K562 (cell line): ENCODE results near the gene STX19. TPM values are rescaled to one million over a fixed set of nuclear protein-coding genes. Genes with fewer than 3 reads are reported as not detected.

ENCODE experiments used
- DIDO1 ChIP-seq: fragments of 450-650 bp; IDR thresholded peaks from 2 replicates; pipeline ENCODE4 v1.6.1; 2016; ENCODE audit warnings: low read depth, missing biosample characterization, missing genetic modification characterization
- EGR1 ChIP-seq: fragments of 450-650 bp; conservative IDR thresholded peaks from 2 replicates; pipeline ENCODE4 v1.6.1; 2017; ENCODE audit warnings: mild to moderate bottlenecking
- ELF2 ChIP-seq: fragments of 250-450 bp; sonication (Bioruptor Pico); IDR thresholded peaks from 2 replicates; pipeline ENCODE4 v1.5.0; 2021; ENCODE audit warnings: mild to moderate bottlenecking
- FOXA3 ChIP-seq, 2 experiments: fragments of 450-650 bp in 1 of 2; sonication (generic) in 1 of 2; formaldehyde crosslinking; IDR thresholded peaks in 1 of 2; conservative IDR thresholded peaks in 1 of 2; 2 replicates each; pipeline versions ENCODE4 v1.4.0 to v1.8.0; 2020 to 2022; ENCODE audit warnings: mild to moderate bottlenecking in 2 of 2, missing genetic modification reagents in 1 of 2
- HSF4 ChIP-seq: fragments of 250-450 bp; sonication (Bioruptor Pico); IDR thresholded peaks from 2 replicates; pipeline ENCODE4 v2.1.2; 2022; ENCODE audit warnings: mild to moderate bottlenecking, moderate library complexity, borderline replicate concordance
- KLF10 ChIP-seq: fragments of 250-450 bp; sonication (Bioruptor Pico); IDR thresholded peaks from 2 replicates; pipeline ENCODE4 v1.6.1; 2021; ENCODE audit warnings: matching md5 sums
- LEF1 ChIP-seq: fragments of 450-650 bp; IDR thresholded peaks from 2 replicates; pipeline ENCODE4 v1.6.1; 2016; ENCODE audit warnings: mild to moderate bottlenecking
- RBM39 ChIP-seq: fragments of 200-400 bp; formaldehyde crosslinking; optimal IDR thresholded peaks from 2 replicates; pipeline ENCODE3; 2018; ENCODE audit warnings: low read depth, low read length
- SIRT6 ChIP-seq: IDR thresholded peaks from one replicate; pipeline ENCODE4 v1.6.1; 2012; ENCODE audit warnings: low read depth, mild to moderate bottlenecking, control low read depth, inconsistent platforms, low read length, moderate library complexity
- TEAD1 ChIP-seq, 2 experiments: fragments of 450-650 bp in 1 of 2; sonication (generic) in 1 of 2; formaldehyde crosslinking; IDR thresholded peaks; 2 replicates each; pipeline versions ENCODE4 v1.4.0 to v1.8.0; 2020 to 2022; ENCODE audit warnings: mild to moderate bottlenecking in 2 of 2, missing genetic modification reagents in 1 of 2
- TEAD2 ChIP-seq: fragments of 450-650 bp; IDR thresholded peaks from 2 replicates; pipeline ENCODE4 v1.6.1; 2016; ENCODE audit warnings: missing genetic modification characterization, control low read depth, missing compliant biosample characterization
- YY1 ChIP-seq, 3 experiments: IDR thresholded peaks; 2 replicates each; pipeline ENCODE4 v1.6.1; 2011; ENCODE audit warnings: low read length in 2 of 3, mild to moderate bottlenecking in 2 of 3, moderate library complexity in 2 of 3, borderline replicate concordance in 1 of 3, control low read depth in 1 of 3, low read depth in 1 of 3; ENCODE audit not compliant: insufficient read depth in 3 of 3, insufficient replicate concordance in 2 of 3, control insufficient read depth in 1 of 3, insufficient read length in 1 of 3; ENCODE audit errors: extremely low read depth in 1 of 3
- polyA plus RNA-seq, 8 experiments: library from polyadenylated mRNA; depleted of rRNA in 4 of 8; stranded (reverse) in 5 of 8; unstranded in 3 of 8; fragments of >200 nt; fragmentation: Nextera tagmentation in 2 of 8; fragmentation: Illumina TruSeq in 1 of 8; extraction: Ambion mirVana in 2 of 8; extraction: Trizol in 1 of 8; gene quantifications; 2 replicates each; pipeline versions ENCODE4 v1.2.1 to v1.2.3, GENCODE V29; 2011 to 2014; ENCODE audit warnings: inconsistent platforms in 1 of 8, missing spikeins in 1 of 8
- total RNA-seq, 7 experiments: library from RNA; depleted of rRNA in 6 of 7; stranded (reverse); fragments of >200 nt in 6 of 7; fragmentation: Illumina TruSeq in 2 of 7; extraction: Trizol in 2 of 7; gene quantifications; 2 replicates each; pipeline versions ENCODE4 v1.2.1 to v1.2.3, GENCODE V29; 2011 to 2021; ENCODE audit warnings: low replicate concordance in 1 of 7
- TF ChIP-seq, protein P1 (sequence below): fragments of 250-450 bp; sonication (Bioruptor Pico); IDR thresholded peaks from 2 replicates; pipeline ENCODE4 v1.4.0; 2020; ENCODE audit warnings: borderline replicate concordance
- TF ChIP-seq, protein P2 (sequence below), 2 experiments: fragments of 200-800 bp in 1 of 2; sonication (Bioruptor generic) in 1 of 2; sonication (generic) in 1 of 2; formaldehyde crosslinking in 1 of 2; IDR thresholded peaks in 1 of 2; conservative IDR thresholded peaks in 1 of 2; 2 replicates each; pipeline versions ENCODE4 v1.5.0 to v1.6.1; 2016 to 2020; ENCODE audit warnings: missing compliant biosample characterization in 1 of 2, missing genetic modification characterization in 1 of 2, missing genetic modification reagents in 1 of 2
- TF ChIP-seq, protein P3 (sequence below): conservative IDR thresholded peaks from 2 replicates; pipeline ENCODE4 v1.6.1; 2011; ENCODE audit warnings: low read depth, mild to moderate bottlenecking, low read length; ENCODE audit not compliant: control insufficient read depth
- TF ChIP-seq, protein P4 (sequence below), 2 experiments: fragments of 450-650 bp; IDR thresholded peaks; 2 replicates each; pipeline ENCODE4 v1.6.1; 2018; ENCODE audit warnings: mild to moderate bottlenecking in 2 of 2, low read depth in 1 of 2; ENCODE audit not compliant: partially characterized antibody in 2 of 2

Gene STX19
- total and polyA plus RNA-seq, 9 of the 15 experiments (the other 6 are each of a cell fraction or from before 2014, with no cell fraction given) = 0.04 TPM; not detected in 8

DNA sequence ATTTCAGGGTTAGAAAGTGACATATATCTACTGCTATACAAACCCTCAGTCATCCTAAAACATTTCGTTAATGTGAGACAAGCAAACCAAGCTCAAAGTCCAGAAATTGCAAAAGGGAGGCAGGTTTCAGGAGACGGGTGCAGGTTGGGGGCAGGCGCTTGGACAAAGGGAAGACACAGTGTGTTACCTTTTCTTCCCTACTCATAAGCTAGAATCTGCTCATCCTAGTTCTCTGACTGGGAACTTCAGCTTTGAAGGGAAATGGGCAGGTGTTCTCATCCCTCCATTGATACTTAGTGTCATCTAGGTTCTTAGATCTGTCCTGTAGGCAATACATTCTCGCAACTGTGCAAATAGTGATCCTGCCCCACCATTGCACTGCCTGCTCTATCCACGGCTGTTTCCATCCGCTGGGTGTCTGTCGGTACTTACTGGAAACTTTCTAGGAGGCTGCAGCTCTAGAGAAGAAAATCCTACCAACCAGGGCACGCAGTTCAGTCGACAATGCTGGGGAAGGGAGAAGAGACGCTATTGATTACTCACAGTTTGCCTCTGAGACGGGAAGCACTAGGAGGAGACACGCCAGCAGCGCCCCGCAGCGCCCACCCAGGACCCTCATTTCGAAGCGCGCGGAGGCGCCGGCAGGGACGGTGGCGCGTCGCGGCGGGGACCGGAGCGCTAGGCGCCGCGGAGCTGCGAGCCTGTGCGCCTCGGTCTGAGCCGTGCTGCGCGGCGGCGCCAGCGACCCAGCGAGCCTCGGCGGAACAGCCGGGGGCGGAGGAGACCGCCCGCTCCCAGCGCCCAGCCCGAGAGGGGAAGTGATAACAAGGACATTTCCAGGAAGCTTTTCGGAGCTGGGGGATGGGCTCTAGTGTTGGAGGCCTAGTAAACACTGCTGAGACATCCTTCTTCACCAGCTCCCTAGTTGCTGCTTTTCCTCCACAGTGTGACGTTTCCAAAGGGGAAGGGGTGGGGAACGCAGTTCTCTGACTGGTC lies 55.0 kb downstream of the STX19 start, which contains the start of gene PROS1 (continued):
- no peak for TF ChIP-seq TEAD1 (CRISPR knock-in tag; IDR thresholded peaks at IDR 0.05)
- TF ChIP-seq KLF10 = no peak
- TF ChIP-seq, protein P1, sequence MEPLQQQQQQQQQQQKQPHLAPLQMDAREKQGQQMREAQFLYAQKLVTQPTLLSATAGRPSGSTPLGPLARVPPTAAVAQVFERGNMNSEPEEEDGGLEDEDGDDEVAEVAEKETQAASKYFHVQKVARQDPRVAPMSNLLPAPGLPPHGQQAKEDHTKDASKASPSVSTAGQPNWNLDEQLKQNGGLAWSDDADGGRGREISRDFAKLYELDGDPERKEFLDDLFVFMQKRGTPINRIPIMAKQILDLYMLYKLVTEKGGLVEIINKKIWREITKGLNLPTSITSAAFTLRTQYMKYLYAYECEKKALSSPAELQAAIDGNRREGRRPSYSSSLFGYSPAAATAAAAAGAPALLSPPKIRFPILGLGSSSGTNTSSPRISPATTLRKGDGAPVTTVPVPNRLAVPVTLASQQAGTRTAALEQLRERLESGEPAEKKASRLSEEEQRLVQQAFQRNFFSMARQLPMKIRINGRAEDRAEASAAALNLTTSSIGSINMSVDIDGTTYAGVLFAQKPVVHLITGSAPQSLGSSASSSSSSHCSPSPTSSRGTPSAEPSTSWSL (CRISPR knock-in tag) = no peak
- peak in 1 of 2 experiments; percentile 34; a peak in 1 of 4 replicates for TF ChIP-seq FOXA3 (CRISPR knock-in tag; conservative IDR thresholded peaks at IDR 0.05 in 1 of 2, IDR thresholded peaks at IDR 0.05 in 1 of 2)
- no peak for TF ChIP-seq DIDO1 (tag)
- no peak for TF ChIP-seq ELF2
- peak; percentile 75 for TF ChIP-seq EGR1
- TF ChIP-seq, protein P2, sequence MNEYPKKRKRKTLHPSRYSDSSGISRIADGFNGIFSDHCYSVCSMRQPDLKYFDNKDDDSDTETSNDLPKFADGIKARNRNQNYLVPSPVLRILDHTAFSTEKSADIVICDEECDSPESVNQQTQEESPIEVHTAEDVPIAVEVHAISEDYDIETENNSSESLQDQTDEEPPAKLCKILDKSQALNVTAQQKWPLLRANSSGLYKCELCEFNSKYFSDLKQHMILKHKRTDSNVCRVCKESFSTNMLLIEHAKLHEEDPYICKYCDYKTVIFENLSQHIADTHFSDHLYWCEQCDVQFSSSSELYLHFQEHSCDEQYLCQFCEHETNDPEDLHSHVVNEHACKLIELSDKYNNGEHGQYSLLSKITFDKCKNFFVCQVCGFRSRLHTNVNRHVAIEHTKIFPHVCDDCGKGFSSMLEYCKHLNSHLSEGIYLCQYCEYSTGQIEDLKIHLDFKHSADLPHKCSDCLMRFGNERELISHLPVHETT (CRISPR knock-in tag; conservative IDR thresholded peaks at IDR 0.05 in 1 of 2, IDR thresholded peaks at IDR 0.05 in 1 of 2) = no peak
- TF ChIP-seq HSF4 (CRISPR knock-in tag) = no peak
- peak in 2 of 3 experiments; percentile 34 to 55 for TF ChIP-seq YY1 (IDR thresholded peaks at IDR 0.05; ENCODE audit: borderline replicate concordance in 1 of 3, control insufficient read depth in 1 of 3, extremely low read depth in 1 of 3, insufficient read depth in 3 of 3, insufficient read length in 1 of 3, insufficient replicate concordance in 2 of 3, low read depth in 1 of 3, low read length in 2 of 3)
- TF ChIP-seq TEAD2 (tag) = no peak
- no peak for TF ChIP-seq SIRT6
- TF ChIP-seq, protein P3, sequence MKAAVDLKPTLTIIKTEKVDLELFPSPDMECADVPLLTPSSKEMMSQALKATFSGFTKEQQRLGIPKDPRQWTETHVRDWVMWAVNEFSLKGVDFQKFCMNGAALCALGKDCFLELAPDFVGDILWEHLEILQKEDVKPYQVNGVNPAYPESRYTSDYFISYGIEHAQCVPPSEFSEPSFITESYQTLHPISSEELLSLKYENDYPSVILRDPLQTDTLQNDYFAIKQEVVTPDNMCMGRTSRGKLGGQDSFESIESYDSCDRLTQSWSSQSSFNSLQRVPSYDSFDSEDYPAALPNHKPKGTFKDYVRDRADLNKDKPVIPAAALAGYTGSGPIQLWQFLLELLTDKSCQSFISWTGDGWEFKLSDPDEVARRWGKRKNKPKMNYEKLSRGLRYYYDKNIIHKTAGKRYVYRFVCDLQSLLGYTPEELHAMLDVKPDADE = peak; percentile 51; the same call in 1 of the 2 replicates
- TF ChIP-seq, protein P4, sequence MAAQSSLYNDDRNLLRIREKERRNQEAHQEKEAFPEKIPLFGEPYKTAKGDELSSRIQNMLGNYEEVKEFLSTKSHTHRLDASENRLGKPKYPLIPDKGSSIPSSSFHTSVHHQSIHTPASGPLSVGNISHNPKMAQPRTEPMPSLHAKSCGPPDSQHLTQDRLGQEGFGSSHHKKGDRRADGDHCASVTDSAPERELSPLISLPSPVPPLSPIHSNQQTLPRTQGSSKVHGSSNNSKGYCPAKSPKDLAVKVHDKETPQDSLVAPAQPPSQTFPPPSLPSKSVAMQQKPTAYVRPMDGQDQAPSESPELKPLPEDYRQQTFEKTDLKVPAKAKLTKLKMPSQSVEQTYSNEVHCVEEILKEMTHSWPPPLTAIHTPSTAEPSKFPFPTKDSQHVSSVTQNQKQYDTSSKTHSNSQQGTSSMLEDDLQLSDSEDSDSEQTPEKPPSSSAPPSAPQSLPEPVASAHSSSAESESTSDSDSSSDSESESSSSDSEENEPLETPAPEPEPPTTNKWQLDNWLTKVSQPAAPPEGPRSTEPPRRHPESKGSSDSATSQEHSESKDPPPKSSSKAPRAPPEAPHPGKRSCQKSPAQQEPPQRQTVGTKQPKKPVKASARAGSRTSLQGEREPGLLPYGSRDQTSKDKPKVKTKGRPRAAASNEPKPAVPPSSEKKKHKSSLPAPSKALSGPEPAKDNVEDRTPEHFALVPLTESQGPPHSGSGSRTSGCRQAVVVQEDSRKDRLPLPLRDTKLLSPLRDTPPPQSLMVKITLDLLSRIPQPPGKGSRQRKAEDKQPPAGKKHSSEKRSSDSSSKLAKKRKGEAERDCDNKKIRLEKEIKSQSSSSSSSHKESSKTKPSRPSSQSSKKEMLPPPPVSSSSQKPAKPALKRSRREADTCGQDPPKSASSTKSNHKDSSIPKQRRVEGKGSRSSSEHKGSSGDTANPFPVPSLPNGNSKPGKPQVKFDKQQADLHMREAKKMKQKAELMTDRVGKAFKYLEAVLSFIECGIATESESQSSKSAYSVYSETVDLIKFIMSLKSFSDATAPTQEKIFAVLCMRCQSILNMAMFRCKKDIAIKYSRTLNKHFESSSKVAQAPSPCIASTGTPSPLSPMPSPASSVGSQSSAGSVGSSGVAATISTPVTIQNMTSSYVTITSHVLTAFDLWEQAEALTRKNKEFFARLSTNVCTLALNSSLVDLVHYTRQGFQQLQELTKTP (IDR thresholded peaks at IDR 0.05; ENCODE audit: low read depth in 1 of 2, partially characterized antibody in 2 of 2) = no peak
- no peak for TF ChIP-seq RBM39
- peak; percentile 82 for TF ChIP-seq LEF1
